K562 (cell line): Measurements from ENCODE around the gene TUT1. TPM values are rescaled to one million over a fixed set of nuclear protein-coding genes. Genes with fewer than 3 reads are reported as not detected.

ENCODE experiments used
- COPS2 ChIP-seq: fragments of 450-650 bp; conservative IDR thresholded peaks from 2 replicates; pipeline ENCODE4 v1.6.1; 2016; ENCODE audit warnings: mild to moderate bottlenecking, moderate library complexity
- DACH1 ChIP-seq: fragments of 450-650 bp; IDR thresholded peaks from 2 replicates; pipeline ENCODE4 v1.6.1; 2018; ENCODE audit not compliant: partially characterized antibody
- HDAC3 ChIP-seq: fragments of 450-650 bp; IDR thresholded peaks from 2 replicates; pipeline ENCODE4 v1.6.1; 2018; ENCODE audit warnings: borderline replicate concordance, mild to moderate bottlenecking, moderate library complexity; ENCODE audit not compliant: partially characterized antibody
- HOXB6 ChIP-seq: fragments of 250-450 bp; sonication (Bioruptor Pico); IDR thresholded peaks from 2 replicates; pipeline ENCODE4 v1.5.1; 2022; ENCODE audit warnings: mild to moderate bottlenecking, borderline replicate concordance
- IFI16 ChIP-seq: fragments of 250-450 bp; sonication (Bioruptor Pico); IDR thresholded peaks from 2 replicates; pipeline ENCODE4 v2.1.2; 2022; ENCODE audit warnings: mild to moderate bottlenecking, inconsistent platforms
- JUN ChIP-seq, 2 experiments: sonication (generic) in 1 of 2; formaldehyde crosslinking in 1 of 2; IDR thresholded peaks; 2 replicates each; pipeline versions ENCODE4 v1.6.1 to v1.8.0; 2012 to 2022; ENCODE audit warnings: borderline replicate concordance in 2 of 2, mild to moderate bottlenecking in 2 of 2, improper control_type of control experiment in 1 of 2, low read depth in 1 of 2, low read length in 1 of 2, missing genetic modification reagents in 1 of 2
- KLF6 ChIP-seq: fragments of 250-450 bp; sonication (Bioruptor Pico); IDR thresholded peaks from 2 replicates; pipeline ENCODE4 v1.4.0; 2020; ENCODE audit warnings: mild to moderate bottlenecking, moderate library complexity, borderline replicate concordance
- L3MBTL2 ChIP-seq: fragments of 450-650 bp; IDR thresholded peaks from 2 replicates; pipeline ENCODE4 v1.6.1; 2016; ENCODE audit warnings: mild to moderate bottlenecking, moderate library complexity
- MCM2 ChIP-seq: fragments of 450-650 bp; IDR thresholded peaks from 2 replicates; pipeline ENCODE4 v1.6.1; 2017; ENCODE audit warnings: low read depth, mild to moderate bottlenecking
- MYC ChIP-seq, 2 experiments: fragments of 250-450 bp in 1 of 2; sonication (Bioruptor Pico) in 1 of 2; IDR thresholded peaks; 2 replicates each; pipeline versions ENCODE4 v1.5.1 to v1.6.1; 2012 to 2021; ENCODE audit warnings: low read depth in 2 of 2, borderline replicate concordance in 1 of 2, improper control_type of control experiment in 1 of 2, low read length in 1 of 2, mild to moderate bottlenecking in 1 of 2, moderate library complexity in 1 of 2
- RBM22 ChIP-seq: fragments of 200-400 bp; formaldehyde crosslinking; IDR thresholded peaks from 2 replicates; pipeline ENCODE4 v1.6.1; 2018; ENCODE audit warnings: low read length, low read depth; ENCODE audit not compliant: poor library complexity, severe bottlenecking
- REST ChIP-seq, 2 experiments: fragments of 450-650 bp; formaldehyde crosslinking in 1 of 2; IDR thresholded peaks; 2 replicates each; pipeline versions ENCODE4 v1.4.0 to v1.6.1; 2014 to 2020; ENCODE audit warnings: mild to moderate bottlenecking in 2 of 2, borderline replicate concordance in 1 of 2, low read depth in 1 of 2
- RFX7 ChIP-seq: fragments of 250-450 bp; sonication (Bioruptor Pico); IDR thresholded peaks from 2 replicates; pipeline ENCODE4 v1.5.1; 2021; ENCODE audit warnings: mild to moderate bottlenecking
- ZNF134 ChIP-seq: fragments of 250-450 bp; sonication (Bioruptor Pico); conservative IDR thresholded peaks from 2 replicates; pipeline ENCODE4 v1.4.0; 2020
- ZNF41 ChIP-seq: fragments of 250-450 bp; sonication (Bioruptor Pico); conservative IDR thresholded peaks from 2 replicates; pipeline ENCODE4 v1.4.0; 2020; ENCODE audit warnings: mild to moderate bottlenecking
- ZNF507 ChIP-seq: conservative IDR thresholded peaks from 2 replicates; pipeline ENCODE4 v1.6.1; 2017; ENCODE audit warnings: missing genetic modification characterization, missing compliant biosample characterization
- ZNF778 ChIP-seq: fragments of 450-650 bp; formaldehyde crosslinking; IDR thresholded peaks from 2 replicates; pipeline ENCODE4 v1.4.0; 2020; ENCODE audit warnings: mild to moderate bottlenecking, moderate library complexity
- polyA plus RNA-seq, 8 experiments: library from polyadenylated mRNA; depleted of rRNA in 4 of 8; stranded (reverse) in 5 of 8; unstranded in 3 of 8; fragments of >200 nt; fragmentation: Nextera tagmentation in 2 of 8; fragmentation: Illumina TruSeq in 1 of 8; extraction: Ambion mirVana in 2 of 8; extraction: Trizol in 1 of 8; gene quantifications; 2 replicates each; pipeline versions ENCODE4 v1.2.1 to v1.2.3, GENCODE V29; 2011 to 2014; ENCODE audit warnings: inconsistent platforms in 1 of 8, missing spikeins in 1 of 8
- total RNA-seq, 7 experiments: library from RNA; depleted of rRNA in 6 of 7; stranded (reverse); fragments of >200 nt in 6 of 7; fragmentation: Illumina TruSeq in 2 of 7; extraction: Trizol in 2 of 7; gene quantifications; 2 replicates each; pipeline versions ENCODE4 v1.2.1 to v1.2.3, GENCODE V29; 2011 to 2021; ENCODE audit warnings: low replicate concordance in 1 of 7

Gene TUT1
- total and polyA plus RNA-seq, 9 of the 15 experiments (the other 6 are each of a cell fraction or from before 2014, with no cell fraction given), result 0.66 to 44.3 (median 15.7) TPM

DNA sequence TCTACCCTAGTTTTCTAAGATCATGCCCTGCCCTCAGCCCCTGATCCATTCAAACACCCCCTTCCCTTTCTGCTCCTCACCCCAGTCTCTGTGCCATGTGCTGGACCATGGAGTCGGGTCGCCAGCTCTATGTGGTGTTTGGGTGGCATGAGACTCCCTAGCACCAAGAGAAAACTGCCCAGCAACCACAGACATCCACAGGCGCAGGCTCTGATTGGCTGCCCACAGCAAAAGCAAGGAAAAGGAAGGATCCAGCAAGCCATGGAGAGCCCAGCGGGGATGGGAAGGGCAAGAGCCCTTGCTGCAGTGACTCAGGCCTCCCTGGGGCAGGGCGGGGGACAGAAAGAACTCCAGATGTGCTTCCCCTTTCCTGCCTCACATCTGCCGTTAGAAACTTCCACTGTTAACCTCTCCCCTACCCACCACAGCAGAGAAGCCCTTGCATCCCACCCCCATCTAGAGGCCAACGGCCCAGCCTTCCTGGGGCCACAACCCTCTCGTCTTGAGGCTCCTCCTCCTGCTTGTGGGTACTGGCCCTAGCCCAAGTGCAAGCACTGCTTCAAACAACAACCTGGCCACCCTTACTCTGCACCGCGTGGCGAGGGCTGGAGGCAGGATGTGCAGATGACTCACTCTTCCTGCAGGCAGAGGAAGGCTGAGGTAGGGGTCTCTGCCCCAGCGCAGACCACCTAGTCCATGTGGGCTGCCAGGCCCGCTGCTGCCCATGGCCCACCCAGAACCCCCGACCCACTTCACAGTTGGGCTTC is 35.0 kb downstream of the TUT1 start (continued):
- TF ChIP-seq REST (IDR thresholded peaks at IDR 0.05; ENCODE audit: borderline replicate concordance), result no peak
- TF ChIP-seq REST (CRISPR knock-in tag; IDR thresholded peaks at IDR 0.05; ENCODE audit: low read depth), result peak; percentile 55; the same call in 1 of the 2 replicates
- TF ChIP-seq MCM2, result no peak
- TF ChIP-seq COPS2, result no peak
- no peak for TF ChIP-seq RBM22
- TF ChIP-seq ZNF41 (CRISPR knock-in tag), result no peak
- TF ChIP-seq DACH1, result no peak
- TF ChIP-seq MYC (IDR thresholded peaks at IDR 0.05; ENCODE audit: low read depth, low read length), result peak; percentile 14; the same call in 1 of the 2 replicates
- peak; percentile 42; the same call in 1 of the 2 replicates for TF ChIP-seq MYC (CRISPR knock-in tag; IDR thresholded peaks at IDR 0.05; ENCODE audit: borderline replicate concordance, low read depth)
- no peak for TF ChIP-seq IFI16 (CRISPR knock-in tag)
- TF ChIP-seq ZNF507 (tag), result no peak
- TF ChIP-seq ZNF778 (CRISPR knock-in tag), result no peak
- no peak for TF ChIP-seq RFX7 (CRISPR knock-in tag)
- TF ChIP-seq ZNF134 (CRISPR knock-in tag), result 0 out of 2 replicates have a peak, but pooled peaks have one; percentile 31
- no peak for TF ChIP-seq HOXB6 (CRISPR knock-in tag)
- TF ChIP-seq KLF6 (CRISPR knock-in tag), result peak; percentile 78
- peak; percentile 26; the same call in 1 of the 2 replicates for TF ChIP-seq JUN (IDR thresholded peaks at IDR 0.05; ENCODE audit: borderline replicate concordance, low read depth, low read length)
- TF ChIP-seq JUN (CRISPR knock-in tag; IDR thresholded peaks at IDR 0.05; ENCODE audit: borderline replicate concordance), result no peak
- peak; percentile 86 for TF ChIP-seq L3MBTL2
- TF ChIP-seq HDAC3, result no peak
